Central memory CD8-positive, alpha-beta T cell (primary cell): ENCODE data around the gene GNG12.

Experiments
- ATAC-seq: fragments of 150-1000 bp; cut with Tn5 transposase; replicated peaks from 2 replicates; pipeline ENCODE4 v1.10.0; 2022; ENCODE audit warnings: mild to moderate bottlenecking, moderate FRiP score, moderate number of reproducible peaks; ENCODE audit not compliant: poor library complexity, severe bottlenecking; ENCODE audit errors: extremely low read depth
- DNase-seq, 2 donors: peaks; one replicate each; pipeline ENCODE4 v3.0.0; 2021; ENCODE audit warnings: low spot score in 2 of 2
- H3K27ac Mint-ChIP-seq: one replicate; pipeline ENCODE4 v1.8.0; 2022; ENCODE audit warnings: low read depth, mild to moderate bottlenecking, moderate library complexity, mixed read lengths
- H3K27me3 Mint-ChIP-seq: one replicate; pipeline ENCODE4 v1.8.0; 2022; ENCODE audit warnings: mixed read lengths
- H3K36me3 Mint-ChIP-seq: one replicate; pipeline ENCODE4 v1.8.0; 2022; ENCODE audit warnings: mild to moderate bottlenecking, moderate library complexity, mixed read lengths; ENCODE audit not compliant: insufficient read depth
- H3K4me1 Mint-ChIP-seq: one replicate; pipeline ENCODE4 v1.8.0; 2022; ENCODE audit warnings: mixed read lengths
- H3K4me3 Mint-ChIP-seq: one replicate; pipeline ENCODE4 v1.8.0; 2022; ENCODE audit warnings: mild to moderate bottlenecking, moderate library complexity, mixed read lengths
- H3K9me3 Mint-ChIP-seq: one replicate; pipeline ENCODE4 v1.8.0; 2022; ENCODE audit warnings: mixed read lengths

Gene GNG12

GRCh38 chr1:67723620-67724019 lies 109.6 kb downstream of the GNG12 start:
- Mint-ChIP-seq H3K27ac (no peak overlapping the region), H3K4me3 (no peak overlapping the region), H3K27me3 (no peaks in the 10 kb centered on the region), H3K36me3 (no peaks in the 10 kb centered on the region), H3K9me3 (no peaks in the 10 kb centered on the region), H3K4me1 (no peaks in the 10 kb centered on the region)
- ATAC-seq (no peak), DNase-seq (no peak)

GRCh38 chr1:67723126-67723525 lies 110.1 kb downstream of the GNG12 start:
- Mint-ChIP-seq H3K36me3 (no peaks in the 10 kb centered on the region), H3K27ac (no peak overlapping the region), H3K4me1 (no peaks in the 10 kb centered on the region), H3K4me3 (no peak overlapping the region), H3K27me3 (no peaks in the 10 kb centered on the region), H3K9me3 (no peaks in the 10 kb centered on the region)
- ATAC-seq (no peak), DNase-seq (no peak)

GRCh38 chr1:67722292-67722944 lies 110.8 kb downstream of the GNG12 start:
- ATAC-seq, result no peak
- no peaks in the 10 kb centered on the region for H3K9me3 Mint-ChIP-seq
- H3K4me3 Mint-ChIP-seq, result no peak overlapping the region

GRCh38 chr1:67721650-67722291 lies 111.5 kb downstream of the GNG12 start:
- no peaks in the 10 kb centered on the region for H3K36me3 Mint-ChIP-seq
- H3K9me3 Mint-ChIP-seq, result no peaks in the 10 kb centered on the region
- no peaks in the 10 kb centered on the region for H3K27me3 Mint-ChIP-seq
- H3K4me1 Mint-ChIP-seq, result no peaks in the 10 kb centered on the region
- ATAC-seq (no peak), DNase-seq (no peak)
- H3K4me3 Mint-ChIP-seq, result no peak overlapping the region
- H3K27ac Mint-ChIP-seq, result no peak overlapping the region

More at GRCh38 chr1:67722292-67722944, 110.8 kb downstream of the GNG12 start:
- H3K27me3 Mint-ChIP-seq, result no peaks in the 10 kb centered on the region
- no peaks in the 10 kb centered on the region for H3K4me1 Mint-ChIP-seq
- H3K27ac Mint-ChIP-seq, result no peak overlapping the region
- H3K36me3 Mint-ChIP-seq, result no peaks in the 10 kb centered on the region
- DNase-seq, result no peak

- Mint-ChIP-seq H3K9me3 (no peaks in the 10 kb centered on the region), H3K27ac (no peak overlapping the region), H3K36me3 (no peaks in the 10 kb centered on the region), H3K4me3 (no peak overlapping the region), H3K4me1 (no peaks in the 10 kb centered on the region), H3K27me3 (no peaks in the 10 kb centered on the region)
- ATAC-seq (no peak), DNase-seq (no peak)
Observed at GRCh38 chr1:67721112-67721511, 112.2 kb downstream of the GNG12 start.

- H3K27ac Mint-ChIP-seq, result no peak overlapping the region
- ATAC-seq (no peak), DNase-seq (no peak)
- no peaks in the 10 kb centered on the region for H3K4me1 Mint-ChIP-seq
- H3K36me3 Mint-ChIP-seq, result no peaks in the 10 kb centered on the region
- no peaks in the 10 kb centered on the region for H3K27me3 Mint-ChIP-seq
- no peak overlapping the region for H3K4me3 Mint-ChIP-seq
- H3K9me3 Mint-ChIP-seq, result no peaks in the 10 kb centered on the region
Observed at GRCh38 chr1:67719329-67720196, 113.7 kb downstream of the GNG12 start.

GRCh38 chr1:67717876-67718275 lies 115.4 kb downstream of the GNG12 start:
- DNase-seq (no peak), ATAC-seq (no peak)
- H3K27ac Mint-ChIP-seq, result no peak overlapping the region
- H3K36me3 Mint-ChIP-seq, result no peaks in the 10 kb centered on the region
- H3K9me3 Mint-ChIP-seq, result no peaks in the 10 kb centered on the region
- H3K4me1 Mint-ChIP-seq, result no peaks in the 10 kb centered on the region
- H3K27me3 Mint-ChIP-seq, result no peaks in the 10 kb centered on the region
- no peak overlapping the region for H3K4me3 Mint-ChIP-seq

- H3K9me3 Mint-ChIP-seq, result no peaks in the 10 kb centered on the region
- no peaks in the 10 kb centered on the region for H3K27me3 Mint-ChIP-seq
- ATAC-seq, result no peak
- DNase-seq, result no peak
- H3K27ac Mint-ChIP-seq, result no peak overlapping the region
- H3K4me1 Mint-ChIP-seq, result no peaks in the 10 kb centered on the region
- H3K4me3 Mint-ChIP-seq, result no peak overlapping the region
- H3K36me3 Mint-ChIP-seq, result no peaks in the 10 kb centered on the region
Observed at GRCh38 chr1:67716800-67717199, 116.5 kb downstream of the GNG12 start.

- no peak overlapping the region for H3K27ac Mint-ChIP-seq
Observed at GRCh38 chr1:67715819-67716218, 117.4 kb downstream of the GNG12 start.

GRCh38 chr1:67713057-67713846 lies 120.0 kb downstream of the GNG12 start:
- Mint-ChIP-seq H3K27ac (no peak overlapping the region), H3K4me1 (no peaks in the 10 kb centered on the region), H3K36me3 (no peaks in the 10 kb centered on the region), H3K4me3 (no peak overlapping the region), H3K27me3 (no peaks in the 10 kb centered on the region), H3K9me3 (no peaks in the 10 kb centered on the region)
- ATAC-seq, result no peak
- DNase-seq, result no peak

More at GRCh38 chr1:67715819-67716218, 117.4 kb downstream of the GNG12 start:
- ATAC-seq (no peak), DNase-seq (no peak)
- Mint-ChIP-seq H3K4me3 (no peak overlapping the region), H3K36me3 (no peaks in the 10 kb centered on the region), H3K27me3 (no peaks in the 10 kb centered on the region), H3K9me3 (no peaks in the 10 kb centered on the region), H3K4me1 (no peaks in the 10 kb centered on the region)

GRCh38 chr1:67711855-67712212 lies 121.4 kb downstream of the GNG12 start:
- Mint-ChIP-seq H3K27ac (no peak overlapping the region), H3K4me1 (no peaks in the 10 kb centered on the region), H3K9me3 (no peaks in the 10 kb centered on the region), H3K4me3 (no peak overlapping the region), H3K27me3 (no peaks in the 10 kb centered on the region), H3K36me3 (no peaks in the 10 kb centered on the region)
- no peak for ATAC-seq
- no peak for DNase-seq

GRCh38 chr1:67711158-67711854 lies 122.0 kb downstream of the GNG12 start:
- no peaks in the 10 kb centered on the region for H3K27me3 Mint-ChIP-seq
- DNase-seq (no peak), ATAC-seq (no peak)
- no peak overlapping the region for H3K27ac Mint-ChIP-seq
- no peaks in the 10 kb centered on the region for H3K4me1 Mint-ChIP-seq
- no peaks in the 10 kb centered on the region for H3K36me3 Mint-ChIP-seq
- no peak overlapping the region for H3K4me3 Mint-ChIP-seq
- H3K9me3 Mint-ChIP-seq, result no peaks in the 10 kb centered on the region
